Ovary (tissue), 3 donors: ENCODE measurements around the gene NME7.

ENCODE experiments used
- EP300 ChIP-seq: sonication (generic); formaldehyde crosslinking; IDR thresholded peaks from one replicate; pipeline ENCODE4 v1.6.1; 2017; ENCODE audit warnings: antibody characterized with exemption
- POLR2A ChIP-seq: fragments of 450-650 bp; IDR thresholded peaks from one replicate; pipeline ENCODE4 v1.6.1; 2017; ENCODE audit warnings: antibody characterized with exemption, mild to moderate bottlenecking, moderate library complexity
- TF ChIP-seq, protein P1 (sequence below), 3 donors: fragments of 450-650 bp in 2 of 3; fragments of 200-600 bp in 1 of 3; IDR thresholded peaks; one replicate each; pipeline versions ENCODE4 v1.5.1 to v1.8.0; 2016 to 2022; ENCODE audit warnings: antibody characterized with exemption in 3 of 3, mild to moderate bottlenecking in 1 of 3
- donor health status: DM: no; HTN: no; CAD: no.

- TF ChIP-seq, protein P1, sequence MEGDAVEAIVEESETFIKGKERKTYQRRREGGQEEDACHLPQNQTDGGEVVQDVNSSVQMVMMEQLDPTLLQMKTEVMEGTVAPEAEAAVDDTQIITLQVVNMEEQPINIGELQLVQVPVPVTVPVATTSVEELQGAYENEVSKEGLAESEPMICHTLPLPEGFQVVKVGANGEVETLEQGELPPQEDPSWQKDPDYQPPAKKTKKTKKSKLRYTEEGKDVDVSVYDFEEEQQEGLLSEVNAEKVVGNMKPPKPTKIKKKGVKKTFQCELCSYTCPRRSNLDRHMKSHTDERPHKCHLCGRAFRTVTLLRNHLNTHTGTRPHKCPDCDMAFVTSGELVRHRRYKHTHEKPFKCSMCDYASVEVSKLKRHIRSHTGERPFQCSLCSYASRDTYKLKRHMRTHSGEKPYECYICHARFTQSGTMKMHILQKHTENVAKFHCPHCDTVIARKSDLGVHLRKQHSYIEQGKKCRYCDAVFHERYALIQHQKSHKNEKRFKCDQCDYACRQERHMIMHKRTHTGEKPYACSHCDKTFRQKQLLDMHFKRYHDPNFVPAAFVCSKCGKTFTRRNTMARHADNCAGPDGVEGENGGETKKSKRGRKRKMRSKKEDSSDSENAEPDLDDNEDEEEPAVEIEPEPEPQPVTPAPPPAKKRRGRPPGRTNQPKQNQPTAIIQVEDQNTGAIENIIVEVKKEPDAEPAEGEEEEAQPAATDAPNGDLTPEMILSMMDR (IDR thresholded peaks at IDR 0.05): no peak
- TF ChIP-seq POLR2A (no peak), EP300 (no peak)
Measured at GRCh38 chr1:169196581-169196980, 171.0 kb downstream of the NME7 start.
